Endodermal cell (in vitro differentiated cells): Measurements from ENCODE around the gene AP1S1. TPM values are rescaled to one million over a fixed set of nuclear protein-coding genes. Genes with fewer than 3 reads are reported as not detected.

Experiments used
- DNase-seq: peaks from one replicate; pipeline ENCODE4 v3.0.0-alpha.2; 2017
- H3K27ac ChIP-seq: 2 replicates; pipeline ENCODE4 v1.5.1; 2013; ENCODE audit warnings: mild to moderate bottlenecking, low read depth, low read length, moderate library complexity
- H3K27me3 ChIP-seq: 2 replicates; pipeline ENCODE4 v1.6.1; 2013; ENCODE audit warnings: mild to moderate bottlenecking, low read length, moderate library complexity; ENCODE audit not compliant: insufficient read depth, control insufficient read depth, poor library complexity, severe bottlenecking
- H3K36me3 ChIP-seq: 2 replicates; pipeline ENCODE4 v1.7.0; 2013; ENCODE audit warnings: mild to moderate bottlenecking, low read length, moderate library complexity; ENCODE audit not compliant: control insufficient read depth, insufficient read depth
- H3K4me1 ChIP-seq: one replicate; pipeline ENCODE4 v1.7.0; 2013; ENCODE audit warnings: low read length; ENCODE audit not compliant: control insufficient read depth, insufficient read depth
- H3K4me3 ChIP-seq: 2 replicates; pipeline ENCODE4 v1.5.1; 2013; ENCODE audit warnings: mild to moderate bottlenecking, low read length, moderate library complexity
- H3K9ac ChIP-seq: 2 replicates; pipeline ENCODE4 v1.6.1; 2013; ENCODE audit warnings: mild to moderate bottlenecking, low read length, moderate library complexity; ENCODE audit not compliant: poor library complexity, severe bottlenecking; ENCODE audit errors: extremely low read depth
- H3K9me3 ChIP-seq: 2 replicates; pipeline ENCODE4 v1.6.1; 2013; ENCODE audit warnings: mild to moderate bottlenecking, low read length, moderate library complexity; ENCODE audit not compliant: control insufficient read depth
- H3K27ac Mint-ChIP-seq: 2 replicates; pipeline ENCODE4 v1.8.0; 2020; ENCODE audit warnings: mixed read lengths
- H3K27me3 Mint-ChIP-seq: 2 replicates; pipeline ENCODE4 v1.8.0; 2021; ENCODE audit warnings: mild to moderate bottlenecking, mixed read lengths; ENCODE audit not compliant: insufficient read depth
- H3K36me3 Mint-ChIP-seq: 2 replicates; pipeline ENCODE4 v1.8.0; 2020; ENCODE audit warnings: low read depth, mixed read lengths
- H3K4me1 Mint-ChIP-seq: 2 replicates; pipeline ENCODE4 v1.8.0; 2020; ENCODE audit warnings: mixed read lengths
- H3K4me3 Mint-ChIP-seq: 2 replicates; pipeline ENCODE4 v1.8.0; 2020; ENCODE audit warnings: mild to moderate bottlenecking, moderate library complexity, mixed read lengths
- H3K9me3 Mint-ChIP-seq: 2 replicates; pipeline ENCODE4 v1.8.0; 2020; ENCODE audit warnings: mild to moderate bottlenecking, mixed read lengths
- CTCF ChIP-seq: fragments of 200-600 bp; sonication (generic); conservative IDR thresholded peaks from 2 replicates; pipeline ENCODE4 v1.5.0; 2021; ENCODE audit warnings: antibody characterized with exemption, mild to moderate bottlenecking
- WGBS, 2 experiments: methylation state at CpG; one replicate each; pipeline versions ENCODE4 v1.1.5 to v1.1.7; 2013; ENCODE audit warnings: missing lambda C conversion rate in 2 of 2, mixed read lengths in 1 of 2; ENCODE audit not compliant: insufficient coverage in 1 of 2, insufficient read length in 1 of 2; 5-methylcytosine and 5-hydroxymethylcytosine counted together
- total RNA-seq, 2 donors: library from RNA; stranded (reverse); fragmentation: NEBNext Ultra II Directional in 1 of 2; extraction: Animal tissue kit (Norgen Biotek cat#: 25700) in 1 of 2; gene quantifications; 2 replicates in 1 of 2; 3 replicates in 1 of 2; pipeline ENCODE4 v1.2.1, GENCODE V29; 2021

AP1S1 gene
- total RNA-seq, 2 donors from 2014 or later: 43.8 to 50.2 TPM

GRCh38 chr7:101173752-101174244 lies 19.5 kb downstream of the AP1S1 start:
- H3K9me3 Mint-ChIP-seq: peaks cover 2% of the 10 kb centered on the region
- no peak for TF ChIP-seq CTCF
- 22 to 24% methylated on average over 12 to 16 of the region's 16 CpGs for WGBS, 2 experiments
- H3K36me3 ChIP-seq: no peaks in the 10 kb centered on the region
- H3K9ac ChIP-seq: no peak overlapping the region
- peaks cover 3% of the 10 kb centered on the region for H3K4me1 ChIP-seq
- H3K4me3 ChIP-seq: no peak overlapping the region
- peaks cover 14% of the 10 kb centered on the region for H3K4me1 Mint-ChIP-seq
- H3K36me3 Mint-ChIP-seq: peaks cover 2% of the 10 kb centered on the region
- peaks cover 100% of the 10 kb centered on the region for H3K27me3 Mint-ChIP-seq
- H3K4me3 Mint-ChIP-seq: peak overlapping the region; percentile 39
- no peak overlapping the region for H3K27ac ChIP-seq
- H3K9me3 ChIP-seq: no peaks in the 10 kb centered on the region
- peaks cover 91% of the 10 kb centered on the region for H3K27me3 ChIP-seq
- peak; percentile 94 for DNase-seq
- no peak overlapping the region for H3K27ac Mint-ChIP-seq

- WGBS, 2 experiments: 35 to 44% methylated on average over 25 to 27 of the region's 28 CpGs
- H3K27ac ChIP-seq: no peak overlapping the region
- H3K4me3 Mint-ChIP-seq: peak overlapping the region; percentile 39
- DNase-seq: peak; percentile 77
- peaks cover 3% of the 10 kb centered on the region for H3K4me1 ChIP-seq
- no peaks in the 10 kb centered on the region for H3K36me3 ChIP-seq
- peaks cover 2% of the 10 kb centered on the region for H3K9me3 Mint-ChIP-seq
- H3K9ac ChIP-seq: no peak overlapping the region
- H3K36me3 Mint-ChIP-seq: peaks cover 2% of the 10 kb centered on the region
- peaks cover 14% of the 10 kb centered on the region for H3K4me1 Mint-ChIP-seq
- no peak overlapping the region for H3K27ac Mint-ChIP-seq
- TF ChIP-seq CTCF: no peak
- H3K4me3 ChIP-seq: no peak overlapping the region
- H3K27me3 Mint-ChIP-seq: peaks cover 100% of the 10 kb centered on the region
- H3K27me3 ChIP-seq: peaks cover 91% of the 10 kb centered on the region
- no peaks in the 10 kb centered on the region for H3K9me3 ChIP-seq
Measured at GRCh38 chr7:101174322-101174854, 20.1 kb downstream of the AP1S1 start.

GRCh38 chr7:101175664-101176063 lies 21.4 kb downstream of the AP1S1 start:
- no peaks in the 10 kb centered on the region for H3K4me1 ChIP-seq
- H3K36me3 ChIP-seq: no peaks in the 10 kb centered on the region
- Mint-ChIP-seq H3K27me3 (peaks cover 100% of the 10 kb centered on the region), H3K9me3 (peaks cover 2% of the 10 kb centered on the region), H3K4me3 (no peak overlapping the region), H3K4me1 (peaks cover 14% of the 10 kb centered on the region), H3K27ac (no peak overlapping the region), H3K36me3 (peaks cover 2% of the 10 kb centered on the region)
- H3K27ac ChIP-seq: no peak overlapping the region
- no peak overlapping the region for H3K9ac ChIP-seq
- 60% methylated on average over 3 of the region's 3 CpGs; no CpG with 5 or more reads in 1 of the 2 experiments for whole genome bisulfite sequencing, 2 experiments
- peaks cover 91% of the 10 kb centered on the region for H3K27me3 ChIP-seq
- no peak for DNase-seq
- TF ChIP-seq CTCF: no peak
- H3K4me3 ChIP-seq: no peak overlapping the region
- no peaks in the 10 kb centered on the region for H3K9me3 ChIP-seq
